H9 (cell line): ENCODE measurements around the gene HHIPL2. TPM values are rescaled to one million over a fixed set of nuclear protein-coding genes. Genes with fewer than 3 reads are reported as not detected.

Experiments used
- DNase-seq: peaks from one replicate; pipeline ENCODE4 v3.0.0-alpha.2; 2017
- H2AFZ ChIP-seq: one replicate; pipeline ENCODE4 v1.6.1; 2013; ENCODE audit warnings: mild to moderate bottlenecking, low read length, control low read depth, moderate library complexity
- H2AK5ac ChIP-seq: 2 replicates; pipeline ENCODE4 v1.6.1; 2013; ENCODE audit warnings: low read length, control low read depth, mixed read lengths; ENCODE audit not compliant: insufficient read length
- H2BK120ac ChIP-seq: one replicate; pipeline ENCODE4 v1.6.1; 2013; ENCODE audit warnings: low read depth, mild to moderate bottlenecking, low read length, control low read depth, inconsistent platforms; ENCODE audit not compliant: poor library complexity, severe bottlenecking
- H2BK12ac ChIP-seq: 2 replicates; pipeline ENCODE4 v1.6.1; 2013; ENCODE audit warnings: low read length, control low read depth, mixed read lengths, low read depth; ENCODE audit not compliant: insufficient read length
- H2BK15ac ChIP-seq: 2 replicates; pipeline ENCODE4 v1.6.1; 2013; ENCODE audit warnings: low read depth, low read length, control low read depth
- H2BK20ac ChIP-seq: one replicate; pipeline ENCODE4 v1.6.1; 2013; ENCODE audit warnings: low read depth, mild to moderate bottlenecking, low read length, control low read depth, inconsistent platforms; ENCODE audit not compliant: poor library complexity, severe bottlenecking
- H2BK5ac ChIP-seq: 2 replicates; pipeline ENCODE4 v1.6.1; 2013; ENCODE audit warnings: low read length, control low read depth, mixed read lengths; ENCODE audit not compliant: insufficient read length
- H3K14ac ChIP-seq: 2 replicates; pipeline ENCODE4 v1.6.1; 2013; ENCODE audit warnings: low read length, control low read depth; ENCODE audit not compliant: insufficient read depth
- H3K18ac ChIP-seq: 2 replicates; pipeline ENCODE4 v1.6.1; 2013; ENCODE audit warnings: low read depth, mild to moderate bottlenecking, mixed read lengths, low read length, control low read depth; ENCODE audit not compliant: insufficient read length
- H3K23ac ChIP-seq: 2 replicates; pipeline ENCODE4 v1.6.1; 2013; ENCODE audit warnings: low read length, control low read depth, mixed read lengths, low read depth; ENCODE audit not compliant: insufficient read length
- H3K23me2 ChIP-seq: 2 replicates; pipeline ENCODE4 v1.6.1; 2013; ENCODE audit warnings: low read depth, mild to moderate bottlenecking, mixed read lengths, low read length, control low read depth; ENCODE audit not compliant: insufficient read length, poor library complexity, severe bottlenecking
- H3K27ac ChIP-seq: 2 replicates; pipeline ENCODE4 v1.5.1; 2013; ENCODE audit warnings: low read length, control low read depth, mixed read lengths, low read depth; ENCODE audit not compliant: insufficient read length
- H3K27me3 ChIP-seq: 2 replicates; pipeline ENCODE4 v1.6.1; 2013; ENCODE audit warnings: low read length, control low read depth, inconsistent platforms; ENCODE audit not compliant: insufficient read depth
- H3K4ac ChIP-seq: 2 replicates; pipeline ENCODE4 v1.6.1; 2013; ENCODE audit warnings: low read depth, mild to moderate bottlenecking, control low read depth, inconsistent platforms, low read length, moderate library complexity
- H3K4me1 ChIP-seq: 2 replicates; pipeline ENCODE4 v1.6.1; 2013; ENCODE audit warnings: low read length, control low read depth, inconsistent platforms; ENCODE audit not compliant: insufficient read depth
- H3K4me2 ChIP-seq: 2 replicates; pipeline ENCODE4 v1.6.1; 2013; ENCODE audit warnings: low read length, control low read depth, mixed read lengths; ENCODE audit not compliant: insufficient read length, insufficient read depth
- H3K56ac ChIP-seq: 2 replicates; pipeline ENCODE4 v1.6.1; 2013; ENCODE audit warnings: low read depth, mild to moderate bottlenecking, mixed read lengths, low read length, control low read depth; ENCODE audit not compliant: insufficient read length
- H3K79me1 ChIP-seq: 2 replicates; pipeline ENCODE4 v1.6.1; 2013; ENCODE audit warnings: low read depth, mild to moderate bottlenecking, moderate library complexity, low read length, control low read depth, inconsistent platforms; ENCODE audit not compliant: insufficient read depth, poor library complexity, severe bottlenecking
- H3K79me2 ChIP-seq: 2 replicates; pipeline ENCODE4 v1.6.1; 2013; ENCODE audit warnings: low read length, control low read depth, inconsistent platforms; ENCODE audit not compliant: insufficient read depth
- H3K9ac ChIP-seq: 2 replicates; pipeline ENCODE4 v1.6.1; 2013; ENCODE audit warnings: low read length, control low read depth, mixed read lengths; ENCODE audit not compliant: insufficient read length; ENCODE audit errors: extremely low read depth
- H3K9me3 ChIP-seq: one replicate; pipeline ENCODE4 v1.6.1; 2013; ENCODE audit warnings: low read depth, low read length, inconsistent platforms; ENCODE audit not compliant: control insufficient read depth
- H3T11ph ChIP-seq: one replicate; pipeline ENCODE4 v1.6.1; 2013; ENCODE audit warnings: mild to moderate bottlenecking, low read length, control low read depth, inconsistent platforms
- H4K20me1 ChIP-seq: one replicate; pipeline ENCODE4 v1.6.1; 2013; ENCODE audit not compliant: control insufficient read depth, insufficient read length, insufficient read depth
- H4K5ac ChIP-seq: 2 replicates; pipeline ENCODE4 v1.6.1; 2013; ENCODE audit warnings: low read depth, mild to moderate bottlenecking, mixed read lengths, low read length, control low read depth; ENCODE audit not compliant: insufficient read length
- H4K8ac ChIP-seq: replicated peaks from 2 replicates; pipeline ENCODE4 v1.6.1; 2013; ENCODE audit warnings: low read length, control low read depth, mixed read lengths, low read depth; ENCODE audit not compliant: insufficient read length
- H4K91ac ChIP-seq: 2 replicates; pipeline ENCODE4 v1.6.1; 2013; ENCODE audit warnings: low read depth, mild to moderate bottlenecking, moderate library complexity, mixed read lengths, low read length, control low read depth; ENCODE audit not compliant: insufficient read length
- H3K27ac Mint-ChIP-seq, 3 experiments: 2 replicates in 2 of 3; 3 replicates in 1 of 3; pipeline ENCODE4 v1.8.0; 2020 to 2021; ENCODE audit warnings: mixed read lengths in 3 of 3, mild to moderate bottlenecking in 1 of 3, moderate library complexity in 1 of 3
- H3K27me3 Mint-ChIP-seq: 2 replicates; pipeline ENCODE4 v1.8.0; 2021; ENCODE audit warnings: low read depth, mild to moderate bottlenecking, moderate library complexity, mixed read lengths
- H3K36me3 Mint-ChIP-seq, 3 experiments: 2 replicates in 2 of 3; 3 replicates in 1 of 3; pipeline ENCODE4 v1.8.0; 2020 to 2021; ENCODE audit warnings: low read depth in 3 of 3, mixed read lengths in 3 of 3; ENCODE audit not compliant: insufficient read depth in 1 of 3
- H3K4me1 Mint-ChIP-seq, 2 experiments: 2 replicates each; pipeline ENCODE4 v1.8.0; 2020; ENCODE audit warnings: mixed read lengths in 2 of 2
- H3K4me3 Mint-ChIP-seq, 2 experiments: 2 replicates in 1 of 2; 3 replicates in 1 of 2; pipeline ENCODE4 v1.8.0; 2020 to 2021; ENCODE audit warnings: mild to moderate bottlenecking in 2 of 2, mixed read lengths in 2 of 2, moderate library complexity in 1 of 2
- H3K9me3 Mint-ChIP-seq, 2 experiments: 2 replicates in 1 of 2; 3 replicates in 1 of 2; pipeline ENCODE4 v1.8.0; 2020; ENCODE audit warnings: mild to moderate bottlenecking in 2 of 2, mixed read lengths in 2 of 2, moderate library complexity in 1 of 2
- CTCF ChIP-seq: fragments of 200-600 bp; sonication (generic); conservative IDR thresholded peaks from 3 replicates; pipeline ENCODE4 v1.8.0; 2021; ENCODE audit warnings: antibody characterized with exemption, mild to moderate bottlenecking
- WGBS: extraction: QIAGEN DNeasy Blood & Tissue Kit; methylation state at CpG from one replicate; pipeline ENCODE4 v1.1.7; 2013; ENCODE audit warnings: missing lambda C conversion rate, low lambda C conversion rate, mixed read lengths; ENCODE audit not compliant: insufficient read length; ENCODE audit errors: extremely low coverage; 5-methylcytosine and 5-hydroxymethylcytosine counted together
- total RNA-seq: library from RNA; stranded (reverse); gene quantifications from 2 replicates; pipeline ENCODE4 v1.2.1, GENCODE V29; 2021

HHIPL2 gene
- total RNA-seq, 1 experiment from 2014 or later = 0.39 TPM

DNA sequence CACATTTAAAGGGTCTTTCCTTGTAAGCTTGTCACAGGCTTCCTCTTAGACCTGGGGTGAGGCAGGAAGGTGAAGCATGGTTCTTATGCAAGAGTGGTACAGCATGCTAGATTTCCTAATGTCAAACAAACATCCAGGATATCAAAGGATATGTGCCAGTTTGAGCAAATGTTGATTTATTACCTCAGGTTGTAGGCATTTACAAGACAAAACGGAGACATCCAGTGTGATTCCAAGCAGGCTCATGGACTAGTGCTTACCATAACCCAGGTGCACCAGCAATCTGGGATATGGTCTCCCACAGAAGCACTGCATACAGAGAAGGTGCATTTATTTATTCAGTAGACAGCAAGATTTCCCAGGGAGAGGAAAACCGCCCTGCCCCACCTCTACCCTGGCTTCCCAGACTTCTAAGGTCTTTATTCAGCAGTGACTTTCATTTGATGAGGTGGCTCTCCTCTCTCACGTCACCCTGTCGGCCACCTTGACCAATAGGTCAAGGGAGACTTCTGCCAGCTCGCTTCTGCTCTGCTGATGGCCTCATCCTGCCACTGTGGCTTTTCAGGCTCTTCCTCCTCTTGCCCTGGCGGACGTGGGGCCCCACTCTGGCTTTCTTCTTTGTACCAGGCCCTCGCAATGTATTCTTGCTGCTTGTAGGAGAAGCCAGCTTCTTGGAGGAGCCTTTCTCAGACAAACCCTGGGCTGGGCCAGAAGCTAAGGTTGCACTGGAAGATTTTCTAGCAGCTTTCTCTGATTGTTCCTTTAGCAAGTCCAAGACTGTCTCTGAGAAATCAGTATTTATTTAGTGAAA is 25.6 kb downstream of the HHIPL2 start:
- Histone ChIP-seq H4K5ac (no peak overlapping the region), H3K23ac (no peak overlapping the region), H3K56ac (no peak overlapping the region), H3K23me2 (no peaks in the 10 kb centered on the region), H4K8ac (no peak overlapping the region), H2BK120ac (no peak overlapping the region), H3K9me3 (no peaks in the 10 kb centered on the region), H3K14ac (no peak overlapping the region), H3K27ac (no peak overlapping the region), H3T11ph (no peak overlapping the region), H2AFZ (no peak overlapping the region), H3K79me2 (no peaks in the 10 kb centered on the region), H2BK20ac (no peak overlapping the region), H3K18ac (no peak overlapping the region), H3K79me1 (no peaks in the 10 kb centered on the region), H4K20me1 (no peaks in the 10 kb centered on the region), H3K4ac (no peak overlapping the region), H4K91ac (no peak overlapping the region), H2BK15ac (no peak overlapping the region), H3K4me2 (no peak overlapping the region), H3K4me1 (no peaks in the 10 kb centered on the region), H2BK5ac (no peak overlapping the region), H3K27me3 (no peaks in the 10 kb centered on the region), H2AK5ac (no peak overlapping the region), H3K9ac (no peak overlapping the region), H2BK12ac (no peak overlapping the region)
- no CpG with 5 or more reads among the region's 8 CpGs for WGBS
- no peak overlapping the region for H3K27ac Mint-ChIP-seq
- no peaks in the 10 kb centered on the region; a peak in 1 of 7 replicates for H3K36me3 Mint-ChIP-seq
- H3K4me1 Mint-ChIP-seq = no peaks in the 10 kb centered on the region
- no peaks in the 10 kb centered on the region; the same call in none of the 2 replicates for H3K27me3 Mint-ChIP-seq
- no peak for DNase-seq
- H3K9me3 Mint-ChIP-seq = no peaks in the 10 kb centered on the region; a peak in 2 of 5 replicates
- no peak overlapping the region for H3K4me3 Mint-ChIP-seq
- no peak for TF ChIP-seq CTCF
